ENCODE measurements around the gene SRSF11. TPM values are rescaled to one million over a fixed set of nuclear protein-coding genes. Genes with fewer than 3 reads are reported as not detected.

SRSF11 gene
- total and polyA plus RNA-seq, 4 donors = 76.9 to 331 (median 137) TPM

DNA sequence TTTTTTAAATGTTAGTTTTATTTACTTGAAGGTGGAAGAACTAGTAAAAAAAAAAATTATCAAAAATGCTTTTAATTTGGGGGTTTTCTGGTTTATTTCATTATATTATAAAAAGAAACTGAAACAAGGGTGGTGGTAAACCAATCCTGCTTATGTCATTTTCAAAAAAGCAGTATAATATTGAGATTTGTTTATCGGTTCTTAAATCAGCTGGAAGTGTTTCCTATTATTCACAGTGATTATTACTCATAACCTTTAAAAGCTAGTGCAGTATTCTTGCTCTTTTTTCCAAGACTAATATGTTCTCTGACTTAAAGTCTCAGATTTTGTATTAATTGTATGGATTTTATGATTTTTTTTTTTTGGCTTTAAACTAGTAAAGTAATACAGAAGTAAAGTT, 10.4 kb upstream of the SRSF11 start:
- Histone ChIP-seq H3K27me3 (ENCODE audit: control insufficient read depth in 3 of 3, insufficient read depth in 3 of 3, low read length in 2 of 3) (no peaks in the 10 kb centered on the region), H3K27ac (ENCODE audit: low read depth in 1 of 2, low read length in 1 of 2) (no peak overlapping the region), H3K9ac (ENCODE audit: insufficient read depth in 1 of 2, low read length in 2 of 2) (no peak overlapping the region), H3K36me3 (ENCODE audit: control insufficient read depth in 4 of 4, insufficient read depth in 4 of 4, low read length in 4 of 4) (peaks cover 0 to 14% (median 9%) of the 10 kb centered on the region in 4 donors), H3K4me3 (no peak overlapping the region), H3K9me3 (ENCODE audit: control insufficient read depth in 4 of 4, insufficient read depth in 3 of 4, low read length in 3 of 4) (no peaks in the 10 kb centered on the region), H3K4me1 (ENCODE audit: control insufficient read depth in 5 of 5, insufficient read depth in 5 of 5, low read length in 5 of 5) (peaks cover 0 to 15% (median 12%) of the 10 kb centered on the region in 5 donors)
- no peak for DNase-seq
- 49 to 81% methylated on average over 1 of the region's 1 CpG for WGBS, 2 donors
- TF ChIP-seq, protein P1, sequence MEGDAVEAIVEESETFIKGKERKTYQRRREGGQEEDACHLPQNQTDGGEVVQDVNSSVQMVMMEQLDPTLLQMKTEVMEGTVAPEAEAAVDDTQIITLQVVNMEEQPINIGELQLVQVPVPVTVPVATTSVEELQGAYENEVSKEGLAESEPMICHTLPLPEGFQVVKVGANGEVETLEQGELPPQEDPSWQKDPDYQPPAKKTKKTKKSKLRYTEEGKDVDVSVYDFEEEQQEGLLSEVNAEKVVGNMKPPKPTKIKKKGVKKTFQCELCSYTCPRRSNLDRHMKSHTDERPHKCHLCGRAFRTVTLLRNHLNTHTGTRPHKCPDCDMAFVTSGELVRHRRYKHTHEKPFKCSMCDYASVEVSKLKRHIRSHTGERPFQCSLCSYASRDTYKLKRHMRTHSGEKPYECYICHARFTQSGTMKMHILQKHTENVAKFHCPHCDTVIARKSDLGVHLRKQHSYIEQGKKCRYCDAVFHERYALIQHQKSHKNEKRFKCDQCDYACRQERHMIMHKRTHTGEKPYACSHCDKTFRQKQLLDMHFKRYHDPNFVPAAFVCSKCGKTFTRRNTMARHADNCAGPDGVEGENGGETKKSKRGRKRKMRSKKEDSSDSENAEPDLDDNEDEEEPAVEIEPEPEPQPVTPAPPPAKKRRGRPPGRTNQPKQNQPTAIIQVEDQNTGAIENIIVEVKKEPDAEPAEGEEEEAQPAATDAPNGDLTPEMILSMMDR (IDR thresholded peaks at IDR 0.05; ENCODE audit: control extremely low read depth, extremely low read depth) = no peak
- ATAC-seq (ENCODE audit: insufficient read depth, low FRiP score) = no peak

- Histone ChIP-seq H3K36me3 (ENCODE audit: control insufficient read depth in 4 of 4, insufficient read depth in 4 of 4, low read length in 4 of 4) (peaks cover 3 to 20% (median 10%) of the 10 kb centered on the region in 4 donors), H3K27ac (ENCODE audit: low read depth in 1 of 2, low read length in 1 of 2) (no peak overlapping the region), H3K4me1 (ENCODE audit: control insufficient read depth in 5 of 5, insufficient read depth in 5 of 5, low read length in 5 of 5) (peaks cover 0 to 12% (median 12%) of the 10 kb centered on the region in 5 donors), H3K4me3 (no peak overlapping the region), H3K9me3 (ENCODE audit: control insufficient read depth in 4 of 4, insufficient read depth in 3 of 4, low read length in 3 of 4) (no peaks in the 10 kb centered on the region), H3K27me3 (ENCODE audit: control insufficient read depth in 3 of 3, insufficient read depth in 3 of 3, low read length in 2 of 3) (no peaks in the 10 kb centered on the region), H3K9ac (ENCODE audit: insufficient read depth in 1 of 2, low read length in 2 of 2) (no peak overlapping the region)
- ATAC-seq (ENCODE audit: insufficient read depth, low FRiP score) (no peak), DNase-seq (no peak)
- TF ChIP-seq, protein P1 (IDR thresholded peaks at IDR 0.05; ENCODE audit: control extremely low read depth, extremely low read depth) = no peak
Observed at GRCh38 chr1:70211541-70211940, 9.6 kb upstream of the SRSF11 start.

- Histone ChIP-seq H3K4me1 (ENCODE audit: control insufficient read depth in 5 of 5, insufficient read depth in 5 of 5, low read length in 5 of 5) (peaks cover 0 to 30% (median 6%) of the 10 kb centered on the region in 5 donors), H3K4me3 (no peak overlapping the region), H3K27ac (ENCODE audit: low read depth in 1 of 2, low read length in 1 of 2) (no peak overlapping the region), H3K36me3 (ENCODE audit: control insufficient read depth in 4 of 4, insufficient read depth in 4 of 4, low read length in 4 of 4) (peaks cover 2 to 23% (median 13%) of the 10 kb centered on the region in 4 donors), H3K9ac (ENCODE audit: insufficient read depth in 1 of 2, low read length in 2 of 2) (no peak overlapping the region), H3K27me3 (ENCODE audit: control insufficient read depth in 3 of 3, insufficient read depth in 3 of 3, low read length in 2 of 3) (no peaks in the 10 kb centered on the region), H3K9me3 (ENCODE audit: control insufficient read depth in 4 of 4, insufficient read depth in 3 of 4, low read length in 3 of 4) (no peaks in the 10 kb centered on the region)
- ATAC-seq (ENCODE audit: insufficient read depth, low FRiP score) (no peak), DNase-seq (no peak)
- TF ChIP-seq, protein P1 (IDR thresholded peaks at IDR 0.05; ENCODE audit: control extremely low read depth, extremely low read depth) = no peak
- WGBS, 2 donors = 73 to 80% methylated on average over 2 of the region's 2 CpGs
Observed at GRCh38 chr1:70220015-70220414, 1.2 kb upstream of the SRSF11 start.

Data from lung (tissue), 12 donors.